ENCODE results near the gene ZNHIT2. TPM values are rescaled to one million over a fixed set of nuclear protein-coding genes. Genes with fewer than 3 reads are reported as not detected.

Gene ZNHIT2
- total and polyA plus RNA-seq, 2 of the 13 experiments (the other 11 are each of a cell fraction or from before 2014, with no cell fraction given): 1.1 to 6.5 TPM

DNA sequence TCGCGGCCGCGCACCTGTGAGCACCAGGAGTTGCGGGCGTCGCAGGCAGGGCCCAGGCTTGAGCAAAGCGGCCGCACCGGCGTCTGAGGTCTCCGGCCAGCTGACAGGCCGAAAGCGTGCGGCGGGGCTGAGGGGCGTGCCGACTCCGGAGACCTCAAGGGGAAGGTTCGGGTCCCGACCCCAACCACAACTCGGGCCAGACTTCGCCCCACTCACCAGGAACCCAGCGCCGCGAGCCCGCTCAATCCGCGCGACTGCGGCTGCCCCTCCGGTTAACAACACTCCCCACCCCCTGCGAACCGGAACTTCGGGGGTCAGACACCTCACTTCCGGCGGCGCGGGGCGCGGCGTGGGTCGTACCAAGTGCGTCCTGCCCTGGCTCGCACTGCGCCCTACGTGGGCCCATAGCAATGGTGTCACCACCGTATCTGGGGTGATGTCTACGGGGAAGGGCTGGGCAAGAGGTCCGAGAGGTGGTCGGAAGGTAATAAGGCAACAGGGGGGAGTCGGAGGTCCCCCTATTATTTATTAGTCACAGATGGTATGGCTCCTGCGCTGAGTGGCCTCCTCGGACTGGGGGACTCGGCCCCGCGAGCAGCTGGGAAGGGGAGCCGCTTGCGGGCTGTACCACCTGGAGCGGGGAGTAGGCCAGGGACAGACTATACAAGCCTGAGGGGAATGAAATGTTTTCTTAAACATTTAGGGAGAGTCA is 16.9 kb upstream of the ZNHIT2 start, which contains the start of gene SYVN1 (continued):
- TF ChIP-seq TSC22D2 (CRISPR knock-in tag; IDR thresholded peaks at IDR 0.05; ENCODE audit: borderline replicate concordance) (no peak; the same call in 1 of the 2 replicates), DMAP1 (CRISPR knock-in tag; IDR thresholded peaks at IDR 0.05) (peak; percentile 98), ATM (IDR thresholded peaks at IDR 0.05; ENCODE audit: borderline replicate concordance) (no peak), SNAPC2 (CRISPR knock-in tag; IDR thresholded peaks at IDR 0.05) (no peak), PTBP1 (IDR thresholded peaks at IDR 0.05; ENCODE audit: low read depth, low read length, poor library complexity, severe bottlenecking) (no peak), ZNF326 (CRISPR knock-in tag; IDR thresholded peaks at IDR 0.05; ENCODE audit: borderline replicate concordance) (no peak), TRIM24 (CRISPR knock-in tag; IDR thresholded peaks at IDR 0.05) (no peak), CCDC6 (CRISPR knock-in tag; IDR thresholded peaks at IDR 0.05) (peak; percentile 66), ZNF615 (CRISPR knock-in tag; IDR thresholded peaks at IDR 0.05; ENCODE audit: borderline replicate concordance) (peak; percentile 52; the same call in 1 of the 2 replicates), NONO (IDR thresholded peaks at IDR 0.05) (no peak), NONO (CRISPR knock-in tag; conservative IDR thresholded peaks at IDR 0.05) (peak; percentile 84), ZNF510 (CRISPR knock-in tag; IDR thresholded peaks at IDR 0.05; ENCODE audit: low read depth) (peak; percentile 37; the same call in 1 of the 2 replicates), HMGA1 (CRISPR knock-in tag; conservative IDR thresholded peaks at IDR 0.05) (no peak), JUNB (CRISPR knock-in tag; IDR thresholded peaks at IDR 0.05; ENCODE audit: borderline replicate concordance) (no peak), NR2F2 (IDR thresholded peaks at IDR 0.05; ENCODE audit: borderline replicate concordance, low read depth) (peak; percentile 53; the same call in 1 of the 2 replicates)
- TF ChIP-seq, protein P1, sequence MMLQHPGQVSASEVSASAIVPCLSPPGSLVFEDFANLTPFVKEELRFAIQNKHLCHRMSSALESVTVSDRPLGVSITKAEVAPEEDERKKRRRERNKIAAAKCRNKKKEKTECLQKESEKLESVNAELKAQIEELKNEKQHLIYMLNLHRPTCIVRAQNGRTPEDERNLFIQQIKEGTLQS (CRISPR knock-in tag; IDR thresholded peaks at IDR 0.05): no peak; the same call in 1 of the 2 replicates
- TF ChIP-seq, protein P2, sequence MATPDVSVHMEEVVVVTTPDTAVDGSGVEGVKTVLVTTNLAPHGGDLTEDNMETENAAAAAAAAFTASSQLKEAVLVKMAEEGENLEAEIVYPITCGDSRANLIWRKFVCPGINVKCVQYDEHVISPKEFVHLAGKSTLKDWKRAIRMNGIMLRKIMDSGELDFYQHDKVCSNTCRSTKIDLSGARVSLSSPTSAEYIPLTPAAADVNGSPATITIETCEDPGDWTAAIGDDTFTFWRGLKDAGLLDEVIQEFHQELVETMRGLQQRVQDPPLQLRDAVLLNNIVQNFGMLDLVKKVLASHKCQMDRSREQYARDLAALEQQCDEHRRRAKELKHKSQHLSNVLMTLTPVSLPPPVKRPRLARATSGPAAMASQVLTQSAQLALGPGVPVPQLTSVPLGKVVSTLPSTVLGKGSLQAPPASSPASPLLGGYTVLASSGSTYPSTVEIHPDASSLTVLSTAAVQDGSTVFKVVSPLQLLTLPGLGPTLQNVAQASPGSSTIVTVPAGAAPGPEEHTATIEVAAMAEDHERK (CRISPR knock-in tag; IDR thresholded peaks at IDR 0.05; ENCODE audit: low read depth): peak; percentile 82
- TF ChIP-seq, protein P3, sequence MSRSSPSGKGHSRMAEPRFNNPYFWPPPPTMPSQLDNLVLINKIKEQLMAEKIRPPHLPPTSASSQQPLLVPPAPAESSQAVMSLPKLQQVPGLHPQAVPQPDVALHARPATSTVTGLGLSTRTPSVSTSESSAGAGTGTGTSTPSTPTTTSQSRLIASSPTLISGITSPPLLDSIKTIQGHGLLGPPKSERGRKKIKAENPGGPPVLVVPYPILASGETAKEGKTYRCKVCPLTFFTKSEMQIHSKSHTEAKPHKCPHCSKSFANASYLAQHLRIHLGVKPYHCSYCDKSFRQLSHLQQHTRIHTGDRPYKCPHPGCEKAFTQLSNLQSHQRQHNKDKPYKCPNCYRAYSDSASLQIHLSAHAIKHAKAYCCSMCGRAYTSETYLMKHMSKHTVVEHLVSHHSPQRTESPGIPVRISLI (CRISPR knock-in tag; IDR thresholded peaks at IDR 0.05; ENCODE audit: borderline replicate concordance): peak; percentile 12; the same call in 1 of the 2 replicates
- TF ChIP-seq, protein P4, sequence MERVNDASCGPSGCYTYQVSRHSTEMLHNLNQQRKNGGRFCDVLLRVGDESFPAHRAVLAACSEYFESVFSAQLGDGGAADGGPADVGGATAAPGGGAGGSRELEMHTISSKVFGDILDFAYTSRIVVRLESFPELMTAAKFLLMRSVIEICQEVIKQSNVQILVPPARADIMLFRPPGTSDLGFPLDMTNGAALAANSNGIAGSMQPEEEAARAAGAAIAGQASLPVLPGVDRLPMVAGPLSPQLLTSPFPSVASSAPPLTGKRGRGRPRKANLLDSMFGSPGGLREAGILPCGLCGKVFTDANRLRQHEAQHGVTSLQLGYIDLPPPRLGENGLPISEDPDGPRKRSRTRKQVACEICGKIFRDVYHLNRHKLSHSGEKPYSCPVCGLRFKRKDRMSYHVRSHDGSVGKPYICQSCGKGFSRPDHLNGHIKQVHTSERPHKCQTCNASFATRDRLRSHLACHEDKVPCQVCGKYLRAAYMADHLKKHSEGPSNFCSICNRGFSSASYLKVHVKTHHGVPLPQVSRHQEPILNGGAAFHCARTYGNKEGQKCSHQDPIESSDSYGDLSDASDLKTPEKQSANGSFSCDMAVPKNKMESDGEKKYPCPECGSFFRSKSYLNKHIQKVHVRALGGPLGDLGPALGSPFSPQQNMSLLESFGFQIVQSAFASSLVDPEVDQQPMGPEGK (CRISPR knock-in tag; IDR thresholded peaks at IDR 0.05): peak; percentile 88
